DND-41 (cell line): ENCODE measurements around the gene TM4SF4.

Source experiments
- CTCF ChIP-seq: IDR thresholded peaks from 2 replicates; pipeline ENCODE4 v1.5.1; 2012; ENCODE audit warnings: borderline replicate concordance, low read length, moderate library complexity, mild to moderate bottlenecking; ENCODE audit not compliant: poor library complexity, severe bottlenecking; ENCODE audit errors: extremely low read depth
- EZH2 ChIP-seq: IDR thresholded peaks from 3 replicates; pipeline ENCODE4 v1.6.1; 2012; ENCODE audit warnings: borderline replicate concordance, low read depth, mild to moderate bottlenecking, moderate library complexity, low read length, inconsistent platforms; ENCODE audit not compliant: severe bottlenecking

GRCh38 chr3:149545049-149545448 is 70.6 kb downstream of the TM4SF4 start:
- TF ChIP-seq CTCF = no peak
- no peak for TF ChIP-seq EZH2
